Left lobe of liver (tissue), 2 donors: ENCODE results near the gene CDKL4. TPM values are rescaled to one million over a fixed set of nuclear protein-coding genes. Genes with fewer than 3 reads are reported as not detected.
"Not testable (repeated sequence)": the region's sequence is repeated elsewhere in the genome, so short reads cannot be mapped to it uniquely, and the experiment has no call there.

Source experiments
- ATAC-seq: fragments of 200-7000 bp; cut with Tn5 transposase; one replicate; pipeline ENCODE4 v1.9.1; 2020; ENCODE audit warnings: mild to moderate bottlenecking, moderate library complexity
- DNase-seq: peaks from one replicate; pipeline ENCODE4 v3.0.0-alpha.2; 2020; ENCODE audit warnings: low spot score
- total RNA-seq: library from RNA; stranded (reverse); gene quantifications from one replicate; pipeline ENCODE4 v1.2.1, GENCODE V29; 2021
- donor health status: DM: no; HTN: no; CAD: no; lungs with moderate emphysema.
- donor health status: DM: no; HTN: yes; CAD: no.

Gene CDKL4
- total RNA-seq, 1 donor from 2014 or later, result not detected

GRCh38 chr2:39232141-39232540 lies 11.6 kb downstream of the CDKL4 start:
- ATAC-seq, result no peak
- DNase-seq, result no peak

GRCh38 chr2:39228413-39229209 lies 15.2 kb downstream of the CDKL4 start:
- no peak for ATAC-seq
- no peak for DNase-seq

- peak; percentile 96 for ATAC-seq
- DNase-seq, result peak; percentile 75
Measured at GRCh38 chr2:39227628-39228412, 15.9 kb downstream of the CDKL4 start.

- DNase-seq (no peak), ATAC-seq (no peak)
Measured at GRCh38 chr2:39225567-39225966, 18.2 kb downstream of the CDKL4 start.

GRCh38 chr2:39223909-39224308 lies 19.9 kb downstream of the CDKL4 start:
- DNase-seq (no peak), ATAC-seq (no peak)

GRCh38 chr2:39221459-39221858 lies 22.3 kb downstream of the CDKL4 start:
- no peak for ATAC-seq

GRCh38 chr2:39220136-39220535 lies 23.6 kb downstream of the CDKL4 start:
- no peak for ATAC-seq

More at GRCh38 chr2:39221459-39221858, 22.3 kb downstream of the CDKL4 start:
- DNase-seq, result no peak

GRCh38 chr2:39218391-39218790 lies 25.4 kb downstream of the CDKL4 start:
- ATAC-seq (no peak), DNase-seq (no peak)

More at GRCh38 chr2:39220136-39220535, 23.6 kb downstream of the CDKL4 start:
- no peak for DNase-seq

GRCh38 chr2:39217192-39217550 lies 26.6 kb downstream of the CDKL4 start:
- ATAC-seq (no peak), DNase-seq (no peak)

GRCh38 chr2:39216346-39217191 lies 27.2 kb downstream of the CDKL4 start:
- DNase-seq (no peak), ATAC-seq (no peak)

- DNase-seq (no peak), ATAC-seq (no peak)
Measured at GRCh38 chr2:39215545-39215944, 28.2 kb downstream of the CDKL4 start.

- ATAC-seq, result no peak
- no peak for DNase-seq
Measured at GRCh38 chr2:39213015-39213414, 30.8 kb downstream of the CDKL4 start.

GRCh38 chr2:39210846-39211245 lies 32.9 kb downstream of the CDKL4 start:
- ATAC-seq (no peak), DNase-seq (no peak)

GRCh38 chr2:39203382-39203781 lies 40.4 kb downstream of the CDKL4 start:
- ATAC-seq (no peak), DNase-seq (no peak)

- no peak for DNase-seq
- no peak for ATAC-seq
Measured at GRCh38 chr2:39202639-39203369, 41.0 kb downstream of the CDKL4 start.

GRCh38 chr2:39197003-39197402 lies 46.8 kb downstream of the CDKL4 start:
- DNase-seq, ATAC-seq: not testable (repeated sequence)

GRCh38 chr2:39194686-39195085 lies 49.1 kb downstream of the CDKL4 start:
- ATAC-seq, result no peak
- no peak for DNase-seq

GRCh38 chr2:39188960-39189494 lies 54.7 kb downstream of the CDKL4 start:
- DNase-seq, result no peak
- ATAC-seq, result no peak

GRCh38 chr2:39183673-39184072 lies 60.1 kb downstream of the CDKL4 start:
- no peak for DNase-seq
- no peak for ATAC-seq

GRCh38 chr2:39181297-39181696 lies 62.5 kb downstream of the CDKL4 start:
- ATAC-seq (no peak), DNase-seq (no peak)
